8988T (cell line): Measurements from ENCODE around the gene AGRP.
"Not testable (repeated sequence)": the region's sequence is repeated elsewhere in the genome, so short reads cannot be mapped to it uniquely, and the experiment has no call there.

Experiments used
- DNase-seq: peaks from one replicate; pipeline ENCODE4 v3.0.0; 2011

AGRP gene

GRCh38 chr16:67504031-67505021 lies 21.0 kb upstream of the AGRP start:
- no peak for DNase-seq

- DNase-seq = no peak
These were observed 15.8 kb upstream of the AGRP start for GRCh38 chr16:67499106-67499505.

- DNase-seq = no peak
These were observed 7.2 kb upstream of the AGRP start for GRCh38 chr16:67490335-67491096.

GRCh38 chr16:67489401-67490083 lies 6.2 kb upstream of the AGRP start:
- DNase-seq = no peak

- not testable (repeated sequence) for DNase-seq
These were observed 4.2 kb upstream of the AGRP start for GRCh38 chr16:67487561-67487960.

- no peak for DNase-seq
These were observed 3.5 kb upstream of the AGRP start for GRCh38 chr16:67486805-67487204.

GRCh38 chr16:67483731-67484525 lies 581 bp upstream of the AGRP start:
- DNase-seq = no peak

GRCh38 chr16:67482233-67482924 lies 968 bp downstream of the AGRP start:
- DNase-seq = no peak

- no peak for DNase-seq
These were observed 1.6 kb downstream of the AGRP start for GRCh38 chr16:67481561-67482232.

GRCh38 chr16:67480833-67481560 lies 2.4 kb downstream of the AGRP start, which contains the start of gene ATP6V0D1:
TSS of gene ATP6V0D1 (minus strand) at chr16:67481157. CDS start at chr16:67481086, 71 bp downstream.
- peak; percentile 94 for DNase-seq

GRCh38 chr16:67477960-67478554 lies 5.3 kb downstream of the AGRP start:
- no peak for DNase-seq

GRCh38 chr16:67474551-67475455 lies 8.5 kb downstream of the AGRP start:
- no peak for DNase-seq

GRCh38 chr16:67471758-67472384 lies 11.5 kb downstream of the AGRP start:
- no peak for DNase-seq

GRCh38 chr16:67470359-67470758 lies 13.0 kb downstream of the AGRP start:
- DNase-seq = no peak

GRCh38 chr16:67468731-67469130 lies 14.6 kb downstream of the AGRP start:
- DNase-seq = no peak

- no peak for DNase-seq
These were observed 16.8 kb downstream of the AGRP start for GRCh38 chr16:67466581-67466980.

GRCh38 chr16:67464565-67464964 lies 18.8 kb downstream of the AGRP start:
- no peak for DNase-seq

- no peak for DNase-seq
These were observed 19.7 kb downstream of the AGRP start for GRCh38 chr16:67463691-67464090.
